EH (cell line): ENCODE results near the gene MRPL28.
A peak's percentile ranks its signal among the peaks of the same experiment; 100 is the strongest.
"Not testable (repeated sequence)": the region's sequence is repeated elsewhere in the genome, so short reads cannot be mapped to it uniquely, and the experiment has no call there.

Source experiments
- DNase-seq: peaks from one replicate; pipeline ENCODE4 v3.0.0-alpha.2; 2015; ENCODE audit warnings: low read depth

Gene MRPL28

DNA sequence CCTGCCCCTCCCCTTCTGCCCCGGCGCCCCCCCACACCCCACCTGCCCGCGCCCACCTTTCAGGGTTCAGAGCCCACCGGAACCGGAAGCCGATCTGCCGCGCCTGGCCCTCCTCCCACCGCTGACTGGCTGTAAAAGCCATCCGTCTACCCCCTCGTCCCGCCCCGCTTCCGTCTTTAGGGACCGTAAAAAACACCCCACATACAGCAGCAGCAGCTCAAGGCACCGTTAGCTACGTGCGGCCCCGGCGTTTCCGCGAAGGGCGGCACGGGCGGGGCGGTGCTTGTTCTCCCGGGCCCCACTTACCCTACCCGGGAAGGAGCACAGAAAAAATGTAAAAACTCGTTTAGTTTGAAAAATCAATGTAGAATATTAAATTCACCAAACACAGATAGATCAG is at the start of gene MRPL28:
Gene MRPL28, minus strand, starts transcription at position 96 of the 400 bp plus-strand sequence. CDS start 320 bp downstream, outside the sequence.
- peak; percentile 94 for DNase-seq

- DNase-seq: not testable (repeated sequence)
These were observed 44.8 kb upstream of the MRPL28 start for GRCh38 chr16:415170-415498.

DNA sequence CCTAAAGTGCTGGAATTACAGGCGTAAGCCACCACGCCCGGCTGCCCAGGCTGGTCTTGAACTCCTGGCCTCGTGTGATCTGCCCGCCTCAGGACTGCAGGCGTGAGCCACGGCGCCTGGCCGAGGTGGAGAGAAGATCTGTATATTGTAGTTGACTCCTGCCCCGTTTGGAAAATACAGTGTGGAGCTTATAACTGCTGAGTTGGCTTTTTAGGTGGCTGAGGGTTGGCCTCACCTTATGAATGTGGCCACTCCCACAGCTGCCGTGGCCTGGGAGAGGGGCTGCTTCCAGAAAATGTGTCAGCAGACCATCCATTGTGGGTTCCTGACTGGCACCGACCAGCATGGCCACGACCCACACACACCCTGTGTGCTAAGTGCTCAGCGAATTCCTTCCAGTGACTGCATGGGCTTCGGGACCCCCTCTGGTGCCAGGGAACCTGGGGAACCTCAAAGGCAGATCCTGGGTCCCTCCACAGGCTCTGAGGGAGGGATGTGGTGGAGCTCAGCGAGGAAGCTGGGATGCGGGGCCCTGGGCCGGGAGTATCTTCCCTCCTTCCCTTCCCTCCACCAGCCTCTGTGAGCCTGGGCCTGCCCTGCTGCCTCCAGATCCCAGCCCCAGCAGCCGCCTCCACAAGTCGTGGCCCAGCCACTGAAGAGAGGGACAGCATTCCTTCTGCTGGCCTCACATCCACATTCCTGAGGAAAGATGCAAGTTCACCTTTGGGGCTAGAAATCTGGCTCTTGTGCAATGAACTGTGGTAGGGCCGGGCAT is 44.2 kb upstream of the MRPL28 start:
- DNase-seq: peak; percentile 46

DNA sequence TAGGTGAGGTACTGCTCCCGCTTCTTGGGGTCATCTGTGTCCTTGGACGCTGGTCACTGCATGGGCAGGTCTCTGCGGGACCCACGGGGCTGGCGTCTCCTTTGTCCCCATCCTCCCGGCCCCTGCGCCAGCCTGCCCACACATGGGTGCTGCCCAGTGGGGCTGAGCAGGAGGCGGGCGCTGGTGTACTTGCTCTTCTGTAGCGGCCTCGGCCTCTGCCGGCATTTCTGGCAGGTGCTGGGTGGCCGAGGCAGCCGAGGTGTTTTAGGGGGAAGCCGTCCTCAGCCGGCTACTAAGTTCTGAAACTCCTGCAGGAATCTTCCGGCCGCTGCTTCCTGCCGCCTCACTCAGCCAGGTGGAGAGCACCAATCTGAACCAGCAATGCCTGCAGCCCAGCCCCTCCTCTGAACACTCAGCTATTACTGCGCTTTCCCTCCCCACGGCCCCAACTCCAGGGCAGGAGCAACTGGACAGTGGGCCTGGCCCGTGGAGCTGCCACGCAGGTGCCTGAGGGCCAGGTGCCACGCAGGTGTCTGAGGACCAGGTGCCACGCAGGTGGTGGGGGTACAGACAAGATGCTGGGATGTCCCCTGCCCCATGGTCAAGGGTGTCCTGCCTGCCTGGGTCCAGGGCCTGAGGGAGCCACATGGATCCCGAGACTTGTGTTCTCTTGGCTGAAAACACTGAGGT is 41.4 kb upstream of the MRPL28 start:
- DNase-seq: no peak

GRCh38 chr16:410516-411178 is 40.3 kb upstream of the MRPL28 start:
- no peak for DNase-seq

GRCh38 chr16:407253-407652 is 36.9 kb upstream of the MRPL28 start:
- no peak for DNase-seq

- DNase-seq: no peak
These were observed 35.5 kb upstream of the MRPL28 start for GRCh38 chr16:405548-406506.

- no peak for DNase-seq
These were observed 34.7 kb upstream of the MRPL28 start for GRCh38 chr16:404971-405486.

DNA sequence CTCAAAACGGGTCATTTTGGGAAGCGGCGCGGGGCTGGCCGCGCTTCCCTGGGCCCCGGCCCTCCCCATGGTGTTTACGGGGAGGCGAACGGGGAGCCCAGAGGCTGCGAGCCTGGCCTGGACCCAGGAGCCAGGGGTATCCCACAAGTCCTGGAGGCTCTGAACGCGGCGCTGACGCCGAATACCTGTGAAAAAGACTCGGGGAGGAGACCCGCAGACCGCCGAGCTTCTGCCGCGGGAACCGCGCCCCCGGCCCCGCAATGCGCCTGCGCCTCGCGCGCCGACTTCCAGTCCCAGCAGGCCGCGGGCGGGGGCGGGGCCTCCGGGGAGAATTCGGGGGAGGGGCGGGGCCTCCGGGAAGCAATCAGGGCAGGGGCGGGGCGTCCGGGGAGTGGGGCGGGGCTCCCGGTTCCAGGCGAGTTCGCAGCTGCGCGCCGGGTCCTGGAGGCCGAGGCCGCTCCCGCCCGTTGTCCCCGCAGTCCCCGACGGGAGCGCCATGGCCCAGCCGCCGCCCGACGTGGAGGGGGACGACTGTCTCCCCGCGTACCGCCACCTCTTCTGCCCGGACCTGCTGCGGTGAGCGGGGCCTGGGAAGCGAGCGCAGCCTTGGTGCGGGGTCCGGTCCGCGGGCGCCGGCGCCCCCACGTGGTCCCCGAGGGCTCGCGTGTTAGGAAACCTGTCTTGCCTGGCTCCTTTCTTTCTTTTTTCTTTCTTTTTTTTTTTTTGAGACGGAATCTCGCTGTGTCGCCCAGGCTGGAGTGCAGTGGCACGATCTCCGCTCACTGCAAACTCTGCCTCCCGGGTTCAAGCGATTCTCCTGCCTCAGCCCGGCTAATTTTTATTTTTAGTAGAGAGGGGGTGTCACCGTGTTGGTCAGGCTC is 31.4 kb upstream of the MRPL28 start, which contains the start of gene DECR2:
Gene DECR2, plus strand, starts transcription at position 418 of the 881 bp plus-strand sequence. Its CDS starts 79 bp downstream, at position 497.
- peak; percentile 89 for DNase-seq

DNA sequence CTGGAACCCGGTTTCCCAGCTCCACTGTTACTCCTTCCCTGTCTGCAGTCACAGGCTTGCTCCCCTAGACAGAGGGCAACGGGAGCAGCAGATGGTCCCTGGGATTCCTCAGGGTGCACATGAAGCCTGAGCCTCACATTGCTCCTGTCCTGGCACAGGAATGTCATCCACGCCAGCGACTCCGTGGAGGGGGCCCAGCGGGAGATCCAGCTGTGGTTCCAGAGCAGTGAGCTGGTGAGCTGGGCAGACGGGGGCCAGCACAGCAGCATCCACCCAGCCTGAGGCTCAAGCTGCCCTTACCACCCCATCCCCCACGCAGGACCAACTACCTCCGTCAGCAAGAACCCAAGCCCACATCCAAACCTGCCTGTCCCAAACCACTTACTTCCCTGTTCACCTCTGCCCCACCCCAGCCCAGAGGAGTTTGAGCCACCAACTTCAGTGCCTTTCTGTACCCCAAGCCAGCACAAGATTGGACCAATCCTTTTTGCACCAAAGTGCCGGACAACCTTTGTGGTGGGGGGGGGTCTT is 29.8 kb upstream of the MRPL28 start:
- no peak for DNase-seq

- no peak for DNase-seq
These were observed 29.1 kb upstream of the MRPL28 start for GRCh38 chr16:399340-400019.

- DNase-seq: no peak
These were observed 28.4 kb upstream of the MRPL28 start for GRCh38 chr16:398561-399339.

- peak; percentile 87 for DNase-seq
These were observed 27.5 kb upstream of the MRPL28 start for GRCh38 chr16:397736-398332.

DNA sequence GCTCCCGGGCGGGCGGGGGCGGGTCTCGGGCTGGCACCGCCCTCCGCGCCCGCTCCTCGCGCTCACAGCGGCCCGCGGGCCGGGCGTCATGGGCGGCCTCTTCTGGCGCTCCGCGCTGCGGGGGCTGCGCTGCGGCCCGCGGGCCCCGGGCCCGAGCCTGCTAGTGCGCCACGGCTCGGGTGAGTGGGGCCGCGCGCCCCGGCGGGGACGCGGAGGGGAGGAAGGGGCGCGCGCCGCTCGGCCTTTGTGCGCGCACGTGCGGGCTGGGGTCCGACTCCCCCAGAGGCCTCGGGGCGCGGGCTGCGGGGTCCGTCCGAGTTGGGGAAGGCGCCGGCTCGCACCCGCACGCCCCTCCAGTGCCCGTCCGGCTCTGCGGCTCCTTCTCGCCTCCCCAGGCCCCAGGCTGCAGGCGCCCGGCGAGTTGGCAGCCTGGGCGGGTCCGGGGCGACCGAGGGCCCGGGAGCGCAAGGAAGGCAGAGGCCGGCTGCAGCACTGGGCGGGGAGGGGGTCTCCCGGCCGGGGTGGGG is 26.9 kb upstream of the MRPL28 start, which contains the start of gene NME4:
Gene NME4, plus strand, starts transcription at position 65 of the 527 bp plus-strand sequence. Its CDS starts 24 bp downstream, at position 89.
- peak; percentile 50 for DNase-seq

DNA sequence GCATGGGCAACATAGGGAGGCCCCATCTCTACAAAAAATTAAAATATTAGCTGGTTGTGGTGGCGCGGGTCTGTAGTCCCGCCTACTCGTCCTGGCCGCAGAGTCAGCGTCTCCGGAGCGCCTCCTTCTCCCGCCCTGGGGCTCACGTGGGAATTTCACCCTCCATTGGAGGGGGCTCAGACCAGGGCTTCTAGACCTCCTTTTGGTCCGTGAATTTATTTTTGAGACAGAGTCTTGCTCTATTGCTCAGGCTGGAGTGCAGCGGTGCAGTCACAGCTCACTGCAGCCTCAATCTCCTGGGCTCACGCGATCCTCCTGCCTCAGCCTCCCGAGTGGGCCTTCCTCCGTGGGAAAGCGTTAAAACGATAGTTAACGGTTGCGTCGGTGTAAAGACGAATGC is 26.3 kb upstream of the MRPL28 start:
- peak; percentile 70 for DNase-seq

GRCh38 chr16:396199-396598 is 25.9 kb upstream of the MRPL28 start:
- DNase-seq: no peak

DNA sequence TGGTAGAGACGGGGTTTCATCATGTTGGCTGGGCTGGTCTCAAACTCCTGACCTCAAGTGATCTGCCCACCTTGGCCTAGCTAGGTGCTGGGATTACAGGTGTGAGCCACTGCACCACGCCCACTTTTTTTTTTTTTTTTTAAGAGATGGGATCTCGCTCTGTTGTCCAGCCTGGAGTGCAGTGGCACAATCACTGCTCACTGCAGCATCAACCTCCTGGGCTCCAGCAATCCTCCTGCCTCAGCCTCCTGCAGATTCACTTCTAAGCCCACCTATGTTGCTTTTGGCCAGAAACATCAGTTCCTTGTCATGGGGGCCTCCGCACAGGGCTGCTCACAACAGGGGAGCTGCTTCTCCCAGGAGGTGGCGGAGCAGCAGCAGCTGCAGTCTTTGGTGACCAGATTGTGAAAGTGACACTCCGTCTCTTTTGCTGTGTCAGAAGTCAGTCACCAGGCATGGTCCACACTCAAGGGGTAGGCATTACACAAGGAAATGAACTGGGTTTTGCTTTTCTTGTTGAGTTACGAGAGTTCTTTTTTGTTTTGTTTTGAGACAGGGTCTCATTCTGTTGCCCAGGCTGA is 22.2 kb upstream of the MRPL28 start:
- DNase-seq: no peak
